Suppressor macrophage treated with lipopolysaccharide for 1 hour (primary cell): Measurements from ENCODE around the gene MPZL1.
A peak's percentile ranks its signal among the peaks of the same experiment; 100 is the strongest.
"Not testable (repeated sequence)": the region's sequence is repeated elsewhere in the genome, so short reads cannot be mapped to it uniquely, and the experiment has no call there.

ENCODE experiments used
- DNase-seq, 3 donors: peaks; one replicate each; pipeline ENCODE4 v3.0.0-alpha.2; 2020 to 2022

The MPZL1 gene

GRCh38 chr1:167719715-167720421 lies 1.9 kb upstream of the MPZL1 start:
- peak in 1 of 3 donors; percentile 18 for DNase-seq

DNA sequence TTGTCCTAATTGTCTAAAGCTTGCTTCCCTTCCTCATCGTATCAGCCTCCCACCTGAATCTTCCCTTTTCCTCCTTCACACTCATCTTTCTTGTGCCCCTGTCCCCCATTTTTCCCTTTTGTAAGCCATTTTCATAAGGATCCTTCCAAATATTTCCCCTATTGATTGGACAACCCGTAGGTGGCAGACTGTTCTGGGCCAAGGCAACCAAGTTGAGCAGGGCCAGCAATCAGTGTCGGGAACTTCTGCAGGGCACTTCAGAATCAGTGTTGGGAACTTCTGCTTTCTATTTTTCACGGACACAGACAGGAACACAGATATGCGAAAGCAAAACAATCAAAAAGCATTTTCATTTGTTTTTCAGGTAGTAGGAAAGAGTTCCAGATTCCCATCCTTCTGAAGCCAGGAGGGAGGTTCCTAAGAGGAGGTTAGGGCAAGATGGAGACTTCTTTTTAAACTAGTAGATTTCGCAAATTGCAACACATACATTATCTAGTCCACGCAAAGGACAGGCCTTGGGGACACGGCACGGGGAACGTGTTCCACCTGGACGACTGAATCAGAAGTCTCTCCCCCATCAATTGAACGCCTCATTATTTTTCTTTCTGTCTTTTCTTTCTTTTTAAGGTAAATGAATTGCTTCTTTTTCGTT lies 691 bp upstream of the MPZL1 start:
- DNase-seq = peak; percentile 73 to 83 (median 74)

DNA sequence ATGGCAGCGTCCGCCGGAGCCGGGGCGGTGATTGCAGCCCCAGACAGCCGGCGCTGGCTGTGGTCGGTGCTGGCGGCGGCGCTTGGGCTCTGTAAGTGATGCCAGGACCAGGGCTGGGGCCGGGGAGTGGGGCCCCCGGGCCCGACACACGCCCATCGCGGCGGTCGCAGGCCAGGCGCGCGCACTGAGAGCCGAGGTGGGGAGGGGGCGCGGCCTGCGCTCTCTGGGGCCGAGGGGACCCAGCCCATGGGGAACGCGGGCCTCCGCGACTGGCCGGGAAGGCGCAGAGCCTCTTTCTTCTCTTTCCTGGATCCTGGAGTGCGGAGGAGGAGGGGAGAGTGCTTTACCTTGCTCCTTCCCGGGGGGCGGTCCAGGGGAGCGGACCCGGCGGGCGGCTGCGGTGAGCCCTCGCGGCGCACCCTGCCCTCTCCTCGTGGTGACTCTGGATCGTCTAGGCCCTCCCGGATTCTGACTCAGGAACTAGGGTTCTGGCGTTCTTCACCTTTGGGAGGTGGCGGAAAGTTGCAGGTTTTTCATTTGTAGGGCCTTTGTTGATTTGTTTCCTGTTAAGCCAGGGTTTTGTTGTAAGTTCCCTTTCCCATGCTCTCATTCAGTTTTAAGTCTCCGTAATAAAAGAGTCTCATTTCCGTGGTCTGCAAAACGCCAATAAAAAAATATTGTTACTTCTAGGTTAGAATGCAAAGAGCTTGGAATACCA lies 529 bp downstream of the MPZL1 start:
- DNase-seq = peak; percentile 28 to 53 (median 31)

- DNase-seq = no peak
These were observed 1.1 kb downstream of the MPZL1 start for GRCh38 chr1:167722870-167723251.

GRCh38 chr1:167723707-167724323 lies 2.0 kb downstream of the MPZL1 start:
- DNase-seq = no peak

GRCh38 chr1:167726008-167726407 lies 4.2 kb downstream of the MPZL1 start:
- DNase-seq = no peak

- DNase-seq = no peak
These were observed 7.1 kb downstream of the MPZL1 start for GRCh38 chr1:167728818-167729410.

GRCh38 chr1:167734227-167734626 lies 12.4 kb downstream of the MPZL1 start:
- no peak for DNase-seq

DNA sequence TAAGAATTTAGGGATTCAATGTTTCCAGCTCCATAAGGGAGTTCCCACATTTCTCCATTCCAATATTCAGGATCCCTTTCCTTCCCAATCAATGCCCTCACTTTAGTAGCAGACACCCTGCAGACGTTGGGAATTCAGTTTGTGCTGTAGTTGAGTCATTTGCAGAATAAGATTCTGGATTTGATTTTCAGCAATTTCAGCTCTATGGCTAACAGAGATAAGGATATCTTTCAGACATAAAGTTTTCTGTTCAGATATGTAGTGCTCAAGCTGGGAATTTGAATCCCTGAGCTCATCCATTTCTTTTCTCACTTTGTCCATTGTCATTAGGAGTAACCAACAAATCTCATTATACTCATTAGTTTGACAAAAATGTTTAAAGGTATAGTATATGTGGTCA lies 13.1 kb downstream of the MPZL1 start:
- no peak for DNase-seq

DNA sequence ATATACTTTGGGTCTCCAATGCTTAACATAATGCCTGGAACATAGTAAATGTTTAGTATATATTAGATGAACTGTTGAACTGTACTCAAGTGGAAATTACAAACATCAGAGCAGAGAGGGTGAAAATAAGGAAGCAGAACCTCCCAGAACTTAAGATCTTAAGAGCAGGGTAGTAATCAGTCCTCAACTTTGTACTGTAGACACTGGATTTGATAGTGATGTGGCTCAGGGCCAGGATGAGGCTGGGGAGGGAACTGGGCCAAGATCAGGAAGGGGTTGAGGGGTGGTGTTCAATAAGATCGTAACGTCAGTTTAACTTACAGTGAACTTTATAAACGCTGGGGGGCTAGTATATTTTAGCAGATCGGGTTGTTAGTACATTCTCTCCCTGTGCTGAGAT lies 15.4 kb downstream of the MPZL1 start:
- DNase-seq = no peak

GRCh38 chr1:167738158-167738557 lies 16.4 kb downstream of the MPZL1 start:
- DNase-seq = no peak

DNA sequence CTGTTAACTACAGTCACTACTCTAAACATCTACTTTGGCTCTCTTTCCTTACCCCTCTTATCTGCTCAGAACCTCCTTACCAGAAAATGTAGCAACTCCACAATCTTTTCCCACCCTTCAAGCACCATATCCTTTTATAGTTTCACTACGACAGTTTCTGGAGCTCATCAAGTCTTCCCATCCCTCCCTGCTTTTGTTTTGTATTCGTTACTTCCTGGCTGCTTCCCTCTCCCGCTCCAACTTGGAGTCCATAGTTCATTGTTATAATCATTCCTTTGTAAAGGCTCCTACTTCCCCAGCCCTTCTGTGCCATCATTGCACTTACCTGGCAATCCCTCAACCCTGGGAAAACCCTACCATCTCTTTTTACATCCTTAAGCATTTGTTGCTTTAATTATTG lies 18.0 kb downstream of the MPZL1 start:
- DNase-seq = no peak

DNA sequence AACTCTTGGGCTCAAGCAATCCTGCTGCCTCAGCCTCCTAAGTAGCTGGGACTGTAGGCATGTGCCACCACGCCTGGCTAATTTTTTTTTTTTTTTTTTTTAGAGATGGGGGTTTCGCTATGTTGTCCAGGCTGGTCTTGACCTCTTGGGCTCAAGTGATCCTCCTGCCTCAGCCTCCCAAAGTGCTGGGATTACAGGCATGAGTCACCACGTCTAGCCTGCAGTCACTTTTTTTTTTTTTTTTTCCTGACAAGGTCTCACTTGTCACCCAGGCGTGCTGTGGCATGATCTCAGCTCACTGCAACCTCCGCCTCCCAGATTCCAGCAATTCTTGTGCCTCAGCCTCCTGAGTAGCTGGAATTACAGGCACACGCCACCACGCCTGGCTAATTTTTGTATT lies 19.3 kb downstream of the MPZL1 start:
- DNase-seq = not testable (repeated sequence)

GRCh38 chr1:167742392-167743057 lies 20.7 kb downstream of the MPZL1 start:
- not testable (repeated sequence) for DNase-seq

- DNase-seq = no peak
These were observed 23.1 kb downstream of the MPZL1 start for GRCh38 chr1:167744901-167745300.

DNA sequence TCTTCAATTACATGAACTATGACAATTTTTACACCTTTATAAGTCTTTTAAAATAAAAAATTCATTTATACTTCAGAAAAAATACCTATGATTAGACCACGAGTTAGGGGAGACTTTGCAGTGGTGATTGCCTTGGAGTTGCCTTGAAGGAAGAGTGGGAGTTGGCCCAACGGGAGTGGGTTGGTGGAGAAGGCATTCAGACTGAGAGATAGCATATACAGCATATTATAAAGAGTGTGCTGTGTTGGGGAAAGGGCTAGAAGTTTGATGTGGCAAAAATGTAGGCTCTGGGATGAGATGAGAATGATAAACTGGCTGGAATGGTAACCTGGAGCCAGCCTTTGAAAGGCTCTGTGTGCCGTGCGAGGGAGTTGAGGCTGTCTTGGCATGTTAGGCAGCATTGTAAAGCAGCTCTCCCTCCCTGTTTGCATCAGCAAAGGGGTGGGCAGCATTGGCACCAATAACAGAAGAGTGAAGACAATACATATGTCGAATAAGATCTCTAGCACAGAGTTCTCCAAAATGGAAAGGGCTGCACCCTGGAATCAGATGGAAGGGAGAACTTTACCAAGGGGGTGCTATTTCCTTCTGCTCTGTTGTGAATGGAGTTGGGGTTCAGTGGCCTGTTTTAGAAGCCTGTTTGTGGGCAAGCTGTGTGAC lies 24.4 kb downstream of the MPZL1 start:
- DNase-seq = no peak

- DNase-seq = no peak
These were observed 25.3 kb downstream of the MPZL1 start for GRCh38 chr1:167746988-167747655.

DNA sequence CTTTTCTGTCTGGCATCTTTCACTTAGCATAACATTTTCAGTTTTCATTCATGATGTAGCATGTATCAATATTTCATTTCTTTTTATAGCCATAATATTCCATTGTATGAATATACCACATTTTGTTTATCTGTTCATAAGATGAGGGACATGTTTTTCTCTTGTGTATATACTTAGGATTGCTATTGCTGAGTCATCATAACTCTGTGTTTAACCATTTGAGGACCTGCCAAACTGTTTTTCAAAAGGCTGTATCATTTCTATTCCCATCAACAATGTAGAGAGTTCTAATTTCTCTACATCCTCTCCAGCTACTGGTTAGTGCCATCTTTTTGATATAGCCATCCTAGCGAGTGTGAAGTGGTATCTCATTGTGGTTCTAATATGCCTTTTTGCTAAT lies 26.2 kb downstream of the MPZL1 start:
- DNase-seq = no peak

DNA sequence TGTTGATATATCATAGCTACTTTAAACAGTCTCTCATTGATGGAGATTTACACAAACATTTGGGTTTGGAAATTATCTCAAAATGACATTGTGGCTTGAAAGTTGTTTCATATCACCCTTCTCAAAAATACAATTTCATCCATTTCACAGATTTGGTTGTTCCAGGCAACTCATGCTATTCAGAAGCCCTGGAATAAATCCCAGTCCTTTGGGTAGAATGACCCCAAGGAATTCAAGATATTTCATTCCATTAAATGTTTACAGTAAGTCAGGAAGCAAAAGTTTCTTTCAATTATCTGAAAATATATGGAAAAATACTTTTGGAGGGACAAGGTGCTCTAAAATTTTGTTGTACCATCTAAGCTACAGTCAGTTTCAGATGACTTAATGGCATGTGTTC lies 27.1 kb downstream of the MPZL1 start:
- DNase-seq = no peak

- DNase-seq = no peak
These were observed 28.0 kb downstream of the MPZL1 start for GRCh38 chr1:167749741-167750140.

GRCh38 chr1:167750641-167751040 lies 28.9 kb downstream of the MPZL1 start:
- no peak for DNase-seq

DNA sequence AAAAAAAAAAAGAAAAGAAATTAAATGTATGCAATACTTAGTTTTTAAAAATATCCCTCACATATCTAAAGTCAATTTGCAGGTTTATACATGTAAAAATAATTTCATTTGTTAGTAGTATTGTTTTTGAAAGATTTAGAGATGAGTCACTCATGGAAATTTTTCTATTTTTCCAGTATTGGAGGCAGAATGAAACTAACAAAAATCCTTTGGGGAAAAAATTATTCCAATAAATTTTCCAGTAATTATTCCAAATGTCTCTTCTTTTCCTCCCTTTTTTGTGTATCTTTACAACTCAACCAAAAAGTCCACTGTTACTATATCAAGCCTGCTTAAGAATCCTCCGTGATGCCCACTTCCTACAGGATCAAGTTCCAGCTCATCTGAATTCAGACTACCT lies 29.9 kb downstream of the MPZL1 start:
- DNase-seq = no peak
